HepG2 (cell line): Measurements from ENCODE around the gene FRMD8. TPM values are rescaled to one million over a fixed set of nuclear protein-coding genes. Genes with fewer than 3 reads are reported as not detected.

Experiments
- ASH2L ChIP-seq: fragments of 300-600, 200-600 bp; sonication (generic); IDR thresholded peaks from 2 replicates; pipeline ENCODE4 v1.7.0; 2017; ENCODE audit warnings: low read depth, mild to moderate bottlenecking, moderate library complexity, mixed read lengths, low read length; ENCODE audit not compliant: insufficient read length
- FOXP4 ChIP-seq: sonication (generic); formaldehyde crosslinking; IDR thresholded peaks from 2 replicates; pipeline ENCODE4 v1.4.0; 2020; ENCODE audit warnings: missing genetic modification reagents
- GATA4 ChIP-seq: sonication (generic); IDR thresholded peaks from 2 replicates; pipeline ENCODE4 v1.6.1; 2016; ENCODE audit warnings: antibody characterized with exemption, low read depth, borderline replicate concordance
- HNF1B ChIP-seq: sonication (generic); formaldehyde crosslinking; IDR thresholded peaks from 2 replicates; pipeline ENCODE4 v1.5.1; 2020; ENCODE audit warnings: mild to moderate bottlenecking, moderate library complexity, missing genetic modification reagents
- IRF9 ChIP-seq: sonication (generic); formaldehyde crosslinking; IDR thresholded peaks from 2 replicates; pipeline ENCODE4 v1.8.0; 2022; ENCODE audit warnings: missing genetic modification reagents, mild to moderate bottlenecking, borderline replicate concordance
- LCORL ChIP-seq, 2 experiments: fragments of 450-650 bp in 1 of 2; sonication (generic) in 1 of 2; formaldehyde crosslinking in 1 of 2; IDR thresholded peaks; 2 replicates each; pipeline versions ENCODE4 v1.5.0 to v1.6.1; 2017 to 2020; ENCODE audit warnings: antibody characterized with exemption in 1 of 2, missing genetic modification reagents in 1 of 2
- MXD3 ChIP-seq: IDR thresholded peaks from 2 replicates; pipeline ENCODE4 v1.6.1; 2016; ENCODE audit warnings: mild to moderate bottlenecking, missing biosample characterization, missing genetic modification reagents
- PATZ1 ChIP-seq: sonication (generic); formaldehyde crosslinking; IDR thresholded peaks from 2 replicates; pipeline ENCODE4 v1.4.0; 2020; ENCODE audit warnings: missing genetic modification reagents
- RXRA ChIP-seq: sonication (generic); formaldehyde crosslinking; IDR thresholded peaks from 2 replicates; pipeline ENCODE4 v1.5.1; 2020; ENCODE audit warnings: missing genetic modification reagents
- TBX2 ChIP-seq: sonication (generic); formaldehyde crosslinking; IDR thresholded peaks from 2 replicates; pipeline ENCODE4 v1.5.0; 2020; ENCODE audit warnings: missing genetic modification reagents, mild to moderate bottlenecking, borderline replicate concordance
- THAP9 ChIP-seq: sonication (generic); formaldehyde crosslinking; IDR thresholded peaks from 2 replicates; pipeline ENCODE4; 2020; ENCODE audit warnings: missing genetic modification reagents, mild to moderate bottlenecking, borderline replicate concordance
- YEATS2 ChIP-seq: sonication (generic); formaldehyde crosslinking; IDR thresholded peaks from 2 replicates; pipeline ENCODE4 v1.4.0; 2020; ENCODE audit warnings: missing genetic modification reagents, borderline replicate concordance
- ZBTB46 ChIP-seq: sonication (generic); formaldehyde crosslinking; IDR thresholded peaks from 2 replicates; pipeline ENCODE4 v1.4.0; 2020; ENCODE audit warnings: mild to moderate bottlenecking, missing genetic modification reagents, borderline replicate concordance
- ZMYM3 ChIP-seq: sonication (generic); formaldehyde crosslinking; IDR thresholded peaks from 2 replicates; pipeline ENCODE4 v1.5.1; 2020; ENCODE audit warnings: mild to moderate bottlenecking, missing genetic modification reagents
- ZSCAN9 ChIP-seq: IDR thresholded peaks from 2 replicates; pipeline ENCODE4 v1.6.1; 2016; ENCODE audit warnings: borderline replicate concordance
- polyA plus RNA-seq, 8 experiments: library from polyadenylated mRNA; depleted of rRNA in 3 of 8; stranded (reverse) in 7 of 8; unstranded in 1 of 8; fragments of >200 nt; fragmentation: Illumina TruSeq in 4 of 8; extraction: Trizol in 4 of 8; gene quantifications; 2 replicates each; pipeline versions ENCODE4 v1.2.1 to v1.2.3, GENCODE V29; 2011 to 2016; ENCODE audit warnings: low read depth in 4 of 8, missing spikeins in 1 of 8, mixed read lengths in 1 of 8; ENCODE audit not compliant: insufficient read depth in 1 of 8
- total RNA-seq, 5 experiments: library from RNA; depleted of rRNA; stranded (reverse); fragments of >200 nt; fragmentation: Illumina TruSeq; extraction: Trizol; gene quantifications; 2 replicates each; pipeline ENCODE4 v1.2.3, GENCODE V29; 2016; ENCODE audit warnings: low read depth in 1 of 5

Gene FRMD8
- total and polyA plus RNA-seq, 2 of the 13 experiments (the other 11 are each of a cell fraction or from before 2014, with no cell fraction given), result 5.8 to 20.6 TPM

GRCh38 chr11:65416341-65416824, 29.9 kb downstream of the FRMD8 start (continued):
- TF ChIP-seq IRF9 (CRISPR knock-in tag), result peak; percentile 50; the same call in 1 of the 2 replicates
- 0 out of 2 replicates have a peak, but pooled peaks have one; percentile 29 for TF ChIP-seq THAP9 (CRISPR knock-in tag)
- TF ChIP-seq LCORL (IDR thresholded peaks at IDR 0.05), result no peak
- peak; percentile 53 for TF ChIP-seq LCORL (CRISPR knock-in tag; IDR thresholded peaks at IDR 0.05)
- TF ChIP-seq TBX2, result peak; percentile 75; the same call in 1 of the 2 replicates
- TF ChIP-seq PATZ1 (CRISPR knock-in tag), result peak; percentile 81
- peak; percentile 15 for TF ChIP-seq ASH2L
- TF ChIP-seq GATA4, result no peak
- peak; percentile 68; the same call in 1 of the 2 replicates for TF ChIP-seq FOXP4 (CRISPR knock-in tag)
- TF ChIP-seq ZSCAN9 (CRISPR knock-in tag), result peak; percentile 19; the same call in 1 of the 2 replicates
- peak; percentile 25; the same call in 1 of the 2 replicates for TF ChIP-seq YEATS2 (CRISPR knock-in tag)
- 0 out of 2 replicates have a peak, but pooled peaks have one; percentile 36 for TF ChIP-seq MXD3 (CRISPR knock-in tag)
- TF ChIP-seq ZBTB46 (CRISPR knock-in tag), result 0 out of 2 replicates have a peak, but pooled peaks have one; percentile 12
- TF ChIP-seq RXRA (CRISPR knock-in tag), result peak; percentile 55; the same call in 1 of the 2 replicates
- 0 out of 2 replicates have a peak, but pooled peaks have one; percentile 30 for TF ChIP-seq ZMYM3
- TF ChIP-seq HNF1B (CRISPR knock-in tag), result peak; percentile 75; the same call in 1 of the 2 replicates
